ENCODE results near the gene SHANK1.

The SHANK1 gene

DNA sequence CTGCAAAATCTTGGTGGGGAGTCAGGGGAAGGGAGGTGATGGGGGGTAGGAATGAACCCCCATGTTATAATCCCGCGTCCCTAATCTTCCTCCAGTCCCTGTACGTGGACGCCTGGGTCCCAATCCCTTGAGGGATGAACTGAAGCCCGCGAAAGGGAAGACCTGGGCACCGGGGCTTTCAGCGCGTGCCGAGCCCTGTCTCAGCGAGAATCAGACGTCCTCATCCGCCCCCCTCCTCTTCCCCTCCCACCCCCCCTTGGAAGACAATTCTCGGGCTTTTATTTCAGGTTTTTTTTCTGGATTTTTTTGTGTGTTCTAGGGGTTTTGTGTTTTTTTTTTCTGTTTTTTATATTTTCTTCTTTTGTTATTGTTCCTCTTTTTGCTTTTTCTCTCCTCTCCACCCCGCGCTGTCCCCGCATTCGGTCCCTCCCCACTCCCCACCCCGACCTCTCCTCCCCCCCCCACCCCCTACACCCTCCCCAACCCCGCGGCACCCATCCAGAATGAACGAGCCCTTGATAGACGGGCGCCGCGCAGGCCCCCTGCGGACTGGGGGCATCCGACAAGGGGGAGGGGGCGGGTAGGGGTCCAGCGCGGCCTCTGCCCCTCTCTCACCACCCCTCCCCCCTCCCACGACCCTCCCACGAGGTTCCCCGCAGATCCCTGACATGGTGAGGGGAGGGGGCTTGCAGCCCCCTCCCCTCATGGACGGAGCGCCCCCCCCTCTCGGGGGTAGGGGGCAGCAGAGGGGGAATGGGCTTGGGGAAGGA is 60.1 kb downstream of the SHANK1 start:
- no peak for DNase-seq (ENCODE audit: low read depth)

DNA sequence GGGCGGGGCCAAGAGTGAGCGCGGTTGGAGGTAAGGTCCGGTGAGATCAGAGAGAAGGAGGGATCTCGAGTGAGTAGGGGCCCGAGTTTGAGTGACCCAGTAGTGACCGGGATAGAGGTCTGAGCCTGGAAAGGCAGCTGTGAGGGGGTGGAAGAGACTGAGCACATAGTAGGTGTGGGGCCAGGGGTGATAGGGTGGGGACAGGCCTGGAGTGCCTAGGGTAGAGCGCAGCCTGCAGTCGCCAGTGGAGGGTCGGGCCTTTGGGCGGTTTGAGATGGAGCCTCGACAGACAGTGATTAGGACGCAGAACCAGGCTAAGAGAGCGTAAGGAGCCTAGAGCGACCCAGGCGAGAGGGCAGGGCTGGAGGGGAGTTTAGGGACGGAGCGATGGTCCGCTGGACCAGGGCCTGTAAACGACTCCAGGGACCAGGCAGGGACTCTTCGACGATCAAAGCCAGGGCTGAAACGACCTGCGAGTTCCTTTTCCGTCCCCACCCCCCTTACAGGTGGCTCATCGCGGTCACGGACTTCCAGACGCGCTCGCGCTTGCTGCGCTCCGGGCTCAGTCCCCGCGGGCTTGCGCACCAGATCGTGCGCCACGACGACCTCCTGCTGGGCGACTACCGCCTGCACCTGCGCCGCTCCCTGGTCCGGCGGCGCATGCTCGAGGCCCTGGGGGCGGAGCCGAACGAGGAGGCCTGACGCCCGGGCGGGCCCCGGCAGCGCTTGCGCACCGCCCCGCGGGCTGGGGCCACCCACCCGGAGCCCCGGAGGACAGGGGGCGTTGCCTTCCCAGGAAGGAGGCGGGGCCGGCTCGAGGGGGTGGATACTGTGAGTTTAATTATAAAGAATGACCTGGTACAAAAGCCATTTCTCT is 60.9 kb downstream of the SHANK1 start:
- DNase-seq (ENCODE audit: low read depth) = no peak

DNA sequence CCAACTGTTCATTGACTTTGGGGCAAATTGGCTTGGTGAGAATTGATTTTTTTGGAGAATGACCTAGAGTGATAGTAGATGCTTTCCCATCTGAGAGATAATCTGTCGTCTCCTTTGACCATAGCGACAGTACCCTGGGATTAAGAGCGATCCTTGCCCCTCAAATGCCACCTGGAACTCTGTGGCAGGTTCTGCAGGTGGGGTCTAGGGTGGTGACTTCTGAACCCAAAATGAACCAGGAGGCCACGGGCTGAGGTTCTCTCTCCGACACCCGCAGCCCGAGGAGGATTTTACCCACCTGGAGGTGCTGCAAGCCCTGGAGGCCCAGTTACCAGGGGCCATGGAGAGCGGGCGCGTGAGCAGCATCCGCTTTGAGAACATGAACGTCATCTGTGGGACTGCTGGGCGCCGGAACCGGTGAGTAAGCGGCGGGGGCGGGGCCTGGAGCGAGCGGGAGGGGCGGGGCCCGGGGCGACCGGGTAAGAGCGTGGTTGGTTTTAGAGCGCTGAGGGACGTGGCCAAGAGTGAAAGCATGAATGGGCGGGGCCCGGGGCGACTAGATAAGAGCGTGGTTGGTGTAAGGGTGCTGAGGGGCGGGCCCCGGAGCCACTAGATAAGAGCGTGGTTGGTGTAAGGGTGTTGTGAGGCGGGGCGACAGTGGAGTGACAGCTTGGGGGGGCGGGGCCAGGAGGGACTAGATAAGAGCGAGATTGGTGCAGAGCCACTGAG is 61.7 kb downstream of the SHANK1 start:
- DNase-seq (ENCODE audit: low read depth) = peak; percentile 90

DNA sequence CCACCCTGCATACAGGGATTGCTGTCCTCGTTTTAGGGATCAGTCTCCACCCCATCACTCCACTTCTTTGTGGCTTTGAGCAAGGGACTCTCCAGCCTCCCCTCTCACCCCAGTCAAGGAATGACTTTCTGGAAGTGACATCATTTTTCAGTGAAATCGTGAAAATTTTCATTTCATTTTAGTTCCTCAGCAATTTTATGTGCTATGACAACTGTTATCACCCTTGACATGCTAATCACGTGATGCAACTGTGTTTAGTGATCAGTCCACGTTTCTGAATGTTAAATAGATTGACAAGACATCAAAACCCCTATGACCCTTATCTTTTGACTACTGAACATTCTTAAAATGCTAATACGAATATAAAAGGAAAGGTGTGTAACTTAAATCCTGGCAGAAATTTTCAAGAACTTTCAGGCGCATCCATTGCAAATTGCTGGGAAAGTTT is 62.4 kb downstream of the SHANK1 start:
- no peak for DNase-seq (ENCODE audit: low read depth)

DNA sequence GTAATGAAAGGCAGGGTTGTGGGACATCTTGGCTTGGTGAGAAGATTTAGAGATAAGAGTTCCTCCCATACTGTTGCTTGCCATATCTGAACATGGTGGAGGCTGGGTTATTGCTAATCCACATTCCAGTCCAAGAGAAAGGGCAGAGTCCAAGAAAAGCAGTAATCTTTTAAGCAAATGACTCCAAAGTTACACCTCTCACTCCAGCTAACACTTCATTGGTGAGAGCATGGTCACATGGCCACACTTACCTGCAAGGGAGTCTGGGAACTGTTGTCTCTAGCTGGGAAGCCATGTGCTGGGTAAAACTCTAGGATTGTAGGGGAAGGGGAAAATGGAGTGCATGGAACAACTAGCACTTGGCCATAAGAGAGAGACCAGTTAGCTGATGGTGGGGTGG is 64.7 kb downstream of the SHANK1 start:
- no peak for DNase-seq (ENCODE audit: low read depth)

DNA sequence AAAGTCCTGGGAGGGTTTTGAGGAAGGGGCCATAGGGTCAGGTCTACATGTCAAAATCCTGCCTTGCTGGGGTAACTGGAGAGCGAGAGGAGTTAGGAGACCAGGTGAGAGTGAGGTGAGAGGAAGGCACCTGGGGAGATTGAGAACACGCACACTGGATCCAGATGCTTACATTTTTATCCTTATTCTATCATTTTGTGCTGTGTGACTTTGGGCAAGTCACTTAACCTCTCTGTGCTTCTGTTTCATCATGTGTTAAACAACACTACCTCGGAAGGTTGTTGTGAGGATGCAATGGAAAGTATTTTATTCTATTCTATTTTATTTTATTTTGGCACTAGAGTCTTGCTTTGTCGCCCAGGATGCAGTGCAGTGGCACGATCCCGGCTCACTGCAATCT is 66.9 kb downstream of the SHANK1 start:
- no peak for DNase-seq (ENCODE audit: low read depth)

DNA sequence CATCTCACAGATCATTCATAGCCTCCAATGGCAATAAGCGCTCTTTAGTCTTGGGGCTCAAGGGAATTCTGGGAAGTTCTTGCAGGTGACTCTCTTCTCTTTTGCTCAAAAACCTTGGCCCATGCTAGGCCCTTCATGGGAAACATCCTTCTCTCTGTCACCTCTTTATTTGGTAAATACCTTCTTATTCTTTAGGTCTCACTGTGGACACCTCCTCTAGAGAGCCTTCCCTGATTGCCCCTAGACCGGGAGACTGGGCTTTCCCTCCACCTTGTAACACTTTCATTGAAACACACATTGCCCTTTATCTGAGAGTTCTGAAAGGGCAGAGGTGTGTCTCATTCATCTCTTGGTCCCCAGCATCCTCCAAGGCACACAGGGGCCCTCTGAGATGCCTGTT is 68.4 kb downstream of the SHANK1 start:
- DNase-seq (ENCODE audit: low read depth) = no peak

DNA sequence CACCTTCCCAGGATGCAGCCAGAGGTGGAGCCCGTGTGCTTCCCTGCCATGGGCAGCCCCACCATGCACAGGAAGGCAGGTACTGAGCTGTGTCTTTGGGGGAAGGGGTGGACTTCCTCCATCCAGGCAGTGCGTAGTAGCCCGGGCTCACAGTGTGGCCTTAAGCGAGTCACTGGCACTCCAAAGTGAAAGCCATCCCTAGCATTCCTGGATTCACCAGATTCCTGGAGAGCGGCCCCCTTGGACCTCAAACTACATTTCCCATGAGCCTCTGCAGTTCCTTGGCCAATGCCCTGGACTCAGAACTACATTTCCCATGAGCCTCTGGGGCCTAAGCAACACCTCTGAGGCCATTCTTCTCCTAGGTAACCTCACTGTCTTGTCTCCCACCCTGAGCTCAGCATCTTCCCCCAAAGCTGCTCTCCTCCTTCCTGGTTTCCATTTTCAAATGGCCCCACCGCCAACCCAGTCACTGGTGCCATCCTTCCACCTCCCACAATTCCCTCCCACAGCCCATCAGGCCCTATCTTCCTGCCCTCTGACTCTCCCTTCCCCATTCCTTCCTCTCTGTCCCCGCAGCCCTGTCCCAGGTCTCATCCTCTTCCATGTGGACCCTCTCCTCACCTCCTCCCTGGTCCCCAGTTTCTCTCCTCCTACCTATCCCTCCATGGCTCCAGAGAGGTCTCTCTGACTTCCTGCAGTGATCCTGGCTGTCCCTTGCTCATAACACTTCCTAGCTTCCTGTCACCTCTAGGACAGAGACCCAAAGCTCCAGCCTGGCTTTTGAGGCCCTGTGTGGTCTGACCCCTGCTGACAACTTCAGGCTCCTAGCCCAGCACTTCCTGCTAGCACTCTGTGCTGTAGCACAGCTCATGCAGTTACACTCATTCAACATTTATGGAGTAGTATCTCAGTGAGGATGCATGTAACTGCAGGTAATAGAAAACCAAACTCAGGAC is 69.9 kb downstream of the SHANK1 start, which contains the start of gene C19orf81:
C19orf81 (plus strand) TSS at position 13 of the 959 bp plus-strand sequence; CDS start at position 13, 0 bp downstream.
- DNase-seq (ENCODE audit: low read depth) = no peak

DNA sequence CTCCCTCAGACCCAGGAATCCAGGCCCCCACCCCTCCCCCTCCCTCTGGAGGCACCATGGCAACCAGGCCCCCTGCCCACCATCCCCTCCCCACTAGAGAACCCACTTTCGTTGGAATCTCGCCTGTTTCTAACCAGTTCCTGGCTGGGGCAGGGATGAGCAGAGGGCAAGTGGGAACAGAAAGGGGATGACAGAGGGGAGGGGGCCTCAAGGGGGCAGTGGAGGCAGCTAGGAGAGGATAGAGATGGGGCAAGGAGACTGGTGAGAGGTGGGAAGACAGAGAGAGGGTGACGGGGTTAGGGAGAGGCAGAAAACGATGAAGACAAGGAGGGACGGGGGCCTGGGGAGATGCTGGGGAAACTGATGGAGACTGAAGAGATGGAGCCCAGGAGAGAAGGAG is 70.9 kb downstream of the SHANK1 start:
- DNase-seq (ENCODE audit: low read depth) = no peak

DNA sequence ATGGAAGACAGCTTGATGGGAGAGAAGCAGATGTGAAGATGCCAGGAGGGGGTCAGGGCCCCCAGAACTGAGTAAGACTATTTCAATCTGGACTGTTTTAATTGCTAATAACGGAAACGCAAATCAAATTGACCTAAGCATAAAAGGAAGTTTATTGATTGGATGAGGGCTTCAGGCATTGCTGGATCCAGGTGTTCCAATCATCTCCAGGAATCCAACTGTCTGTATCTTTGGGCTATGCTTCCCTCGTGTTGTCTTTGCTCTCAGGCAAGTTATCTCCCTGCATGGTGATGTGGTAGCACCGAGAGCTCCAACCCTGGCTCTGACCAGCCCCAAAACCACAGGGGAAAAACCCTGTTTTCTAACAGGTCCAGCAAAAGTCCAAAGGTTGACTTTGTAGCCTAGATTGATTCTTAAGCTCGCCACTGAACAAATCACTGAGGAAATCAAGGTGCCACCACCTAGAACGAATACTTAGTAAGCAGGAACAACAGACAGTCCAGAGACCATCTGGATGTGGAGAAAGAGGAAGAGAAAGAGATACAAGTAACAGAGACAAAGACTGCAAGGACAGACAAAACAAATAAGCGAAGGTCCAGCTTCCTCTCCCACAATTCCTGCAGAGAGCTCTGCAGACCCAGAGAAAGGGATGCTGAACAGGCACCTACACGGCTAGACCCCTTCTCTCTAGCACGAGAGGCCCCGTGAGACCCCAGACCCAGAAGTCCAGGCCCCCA is 71.6 kb downstream of the SHANK1 start:
- no peak for DNase-seq (ENCODE audit: low read depth)

DNA sequence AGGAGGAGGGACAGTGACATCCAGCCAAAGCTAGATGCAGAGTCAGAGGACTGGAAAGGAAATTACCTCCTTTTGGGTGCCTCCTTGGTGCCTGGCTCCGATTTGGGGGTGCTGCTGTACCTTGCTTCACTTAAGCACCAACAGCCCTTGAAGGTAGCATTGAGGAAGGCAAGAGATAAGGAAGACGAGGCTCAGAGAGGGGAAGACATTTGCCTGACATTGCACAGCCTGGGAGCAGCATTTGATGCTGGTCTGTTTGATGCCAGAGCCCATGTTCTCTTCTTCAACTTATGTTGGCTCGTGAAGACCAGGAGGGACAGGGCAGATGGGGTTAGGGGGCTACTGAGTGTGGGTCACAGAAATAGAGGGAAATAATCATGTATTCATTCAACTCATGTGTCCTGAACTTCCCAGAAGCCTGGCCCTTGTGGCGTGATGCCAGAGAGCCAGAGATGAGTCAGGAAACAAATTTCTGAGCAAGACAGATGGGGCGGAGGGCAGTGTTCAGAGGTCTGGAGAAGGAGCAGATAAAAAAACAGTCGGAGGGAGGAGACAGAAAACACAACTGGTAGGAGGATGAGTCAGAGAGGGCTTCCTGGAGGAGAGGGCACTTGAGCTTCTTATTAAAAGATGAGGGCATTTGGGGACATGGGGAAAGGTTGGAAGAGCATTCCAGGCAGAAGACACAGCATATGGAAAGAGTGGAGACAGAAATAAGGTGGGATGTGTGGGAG is 73.4 kb downstream of the SHANK1 start:
- DNase-seq (ENCODE audit: low read depth) = peak; percentile 19

DNA sequence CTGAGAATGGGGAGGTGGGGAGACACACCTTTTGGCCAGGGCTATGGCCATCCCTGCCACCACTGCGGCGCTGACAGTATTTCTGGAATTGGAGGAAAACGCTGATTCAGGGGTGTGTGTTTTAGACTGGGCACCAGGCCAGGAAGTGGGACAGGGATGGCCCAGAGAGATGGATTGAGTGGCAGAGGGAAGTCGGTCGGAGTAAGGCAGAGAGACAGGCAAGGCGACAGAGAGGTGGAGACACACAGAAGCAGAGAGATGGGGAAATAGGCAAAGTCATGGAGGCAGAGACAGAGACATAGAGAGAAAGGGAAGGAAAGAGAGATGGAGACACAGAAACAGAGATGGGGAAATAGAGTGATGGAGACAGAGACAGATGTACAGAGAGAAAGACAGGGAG is 74.5 kb downstream of the SHANK1 start:
- DNase-seq (ENCODE audit: low read depth) = no peak

DNA sequence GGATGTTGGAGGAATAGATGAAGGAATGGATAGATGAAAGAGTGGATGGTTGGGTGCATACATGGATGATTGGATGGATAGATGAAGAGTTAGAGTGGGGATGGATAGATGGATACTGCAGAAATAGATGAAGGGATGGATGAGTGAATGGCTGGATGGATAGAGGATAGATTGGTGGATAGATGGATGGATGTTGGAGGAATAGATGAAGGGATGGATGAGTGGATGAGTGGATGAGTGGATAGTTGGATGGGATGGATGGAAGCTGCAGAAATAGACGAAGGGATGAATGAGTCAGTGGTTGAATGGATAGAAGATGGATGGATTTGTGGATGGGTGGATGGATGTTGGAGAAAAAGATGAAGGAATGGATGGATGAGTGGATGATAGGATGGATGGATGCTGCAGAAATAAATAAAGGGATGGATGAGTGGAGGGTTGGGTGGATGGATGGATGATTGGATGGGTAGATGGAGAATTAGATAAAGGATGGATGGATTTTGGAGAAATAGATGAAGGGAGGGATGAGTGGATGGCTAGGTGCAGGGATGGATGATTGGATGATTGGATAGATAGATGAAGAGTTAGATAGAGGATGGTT is 75.2 kb downstream of the SHANK1 start:
- no peak for DNase-seq (ENCODE audit: low read depth)

DNA sequence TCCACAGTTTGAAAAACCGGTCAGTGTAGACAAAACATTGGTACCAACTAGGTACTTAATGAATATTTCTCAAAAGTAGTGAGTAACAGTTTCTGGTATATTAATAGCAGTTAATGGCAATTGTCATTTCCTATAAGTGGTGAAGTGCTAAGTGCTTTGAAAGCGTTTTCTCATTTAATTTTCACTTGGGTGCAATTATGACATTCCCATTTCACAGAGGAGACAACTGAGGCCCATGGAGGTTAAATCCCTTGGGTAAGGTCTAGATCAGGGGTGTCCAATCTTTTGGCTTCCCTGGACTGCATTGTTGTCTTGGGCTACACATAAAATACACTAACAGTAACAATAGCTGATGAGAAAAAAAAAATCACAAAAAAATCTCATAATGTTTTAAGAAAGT is 79.2 kb downstream of the SHANK1 start:
- DNase-seq (ENCODE audit: low read depth) = no peak

DNA sequence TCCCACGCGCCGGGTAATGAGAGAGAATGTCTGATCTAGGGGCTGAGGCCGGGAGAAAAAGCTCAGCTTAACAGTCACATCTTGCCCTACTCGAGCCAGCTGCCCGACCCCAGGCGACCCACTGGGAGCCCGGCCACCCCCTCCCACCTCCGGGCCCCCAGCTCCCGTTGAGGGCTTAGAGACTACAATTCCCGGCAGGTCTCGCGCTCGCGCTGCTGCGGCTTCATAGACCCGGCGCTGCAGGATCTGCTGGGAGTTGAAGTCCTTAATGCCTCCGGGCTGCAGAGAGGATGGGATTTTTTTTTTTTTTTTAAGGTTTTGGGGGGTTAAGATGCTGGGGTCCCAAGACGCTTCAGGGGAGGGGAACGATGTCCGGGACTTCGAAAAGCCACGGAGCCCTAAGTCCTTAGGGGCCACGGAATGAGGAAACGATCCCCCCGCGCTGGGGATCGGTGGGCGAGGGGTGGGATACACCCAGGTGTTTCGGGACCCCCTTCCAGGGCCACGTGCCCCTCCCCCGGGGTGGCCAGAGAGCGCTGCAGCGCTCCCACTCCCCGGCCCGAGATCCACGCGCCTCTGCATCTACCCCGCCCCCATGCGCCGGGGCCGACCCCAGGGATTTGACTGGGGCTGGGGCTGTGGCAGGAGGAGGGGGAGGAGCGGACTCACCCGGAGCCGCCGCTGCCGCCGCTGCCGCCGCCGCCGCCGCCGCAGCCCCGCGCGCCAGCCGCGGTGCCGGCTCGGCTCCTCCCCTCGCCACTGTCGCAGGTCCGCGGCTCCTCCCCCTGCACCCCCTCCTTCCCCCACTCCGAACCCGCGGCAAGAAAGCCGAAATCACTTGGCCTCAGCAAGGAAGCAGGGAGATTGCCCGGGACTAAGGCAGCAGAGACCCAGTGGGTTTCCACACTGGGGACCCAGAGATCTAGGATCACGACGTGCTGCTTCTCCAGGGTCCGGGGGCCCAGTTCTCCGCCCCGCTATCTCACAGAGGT is 80.2 kb downstream of the SHANK1 start, which contains the start of gene SYT3:
SYT3 (minus strand) TSS at position 761 of the 992 bp plus-strand sequence. CDS start 2,470 bp downstream, outside the sequence.
- no peak for DNase-seq (ENCODE audit: low read depth)

DNA sequence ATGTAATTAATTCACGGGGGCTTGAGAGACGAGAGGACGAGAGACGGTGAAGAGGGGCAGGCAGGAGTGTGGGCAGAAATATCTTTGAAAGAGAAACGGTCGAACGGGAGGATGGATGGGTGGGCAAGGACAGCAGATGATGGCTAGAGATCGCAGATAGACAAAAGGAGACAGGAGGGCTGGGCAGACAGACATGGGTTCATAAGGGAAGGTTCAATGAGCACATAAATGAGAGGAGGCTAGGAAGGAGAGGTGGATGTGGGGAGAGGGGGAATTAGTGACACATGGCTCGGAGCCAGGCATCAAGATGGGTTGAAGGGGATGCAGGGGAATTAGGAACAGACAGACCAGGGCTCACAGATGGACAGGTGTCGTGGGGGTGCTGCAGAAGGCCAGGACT is 81.0 kb downstream of the SHANK1 start:
- no peak for DNase-seq (ENCODE audit: low read depth)

DNA sequence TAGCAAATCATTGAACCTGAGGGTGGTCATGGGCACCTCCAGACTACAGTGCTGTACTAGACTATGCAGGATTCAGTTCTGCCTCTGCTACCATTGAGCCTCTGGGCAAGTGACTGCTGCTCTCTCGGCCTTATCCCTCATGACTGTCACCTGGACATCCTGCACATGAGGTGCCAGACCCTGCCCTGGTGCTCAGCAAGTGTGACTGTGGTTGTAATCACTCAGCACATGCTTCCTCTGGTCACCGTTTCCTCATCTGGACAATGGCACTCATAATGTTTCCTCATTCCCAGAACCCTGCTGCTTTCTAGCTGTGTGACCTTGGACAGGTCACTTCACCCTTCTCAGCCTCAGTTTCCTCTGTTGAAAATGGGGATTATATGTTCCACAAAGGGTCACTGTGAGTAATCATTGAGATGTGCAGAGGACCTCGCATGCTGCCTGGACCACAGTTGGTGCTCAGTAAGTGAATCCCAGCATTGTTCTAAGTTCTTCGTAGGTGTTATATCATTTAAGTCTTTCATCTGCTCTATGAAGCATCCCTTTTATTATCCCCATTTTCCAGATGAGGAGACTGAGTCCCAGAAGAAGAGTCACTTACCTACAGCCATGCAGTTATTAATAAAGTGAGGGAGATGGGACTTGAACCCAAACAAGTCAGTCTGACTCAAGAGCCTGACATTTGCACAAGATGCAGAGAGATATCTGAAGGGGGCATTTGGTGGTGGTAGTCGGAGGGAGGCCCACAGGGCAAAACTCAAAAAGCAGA is 83.1 kb downstream of the SHANK1 start:
- DNase-seq (ENCODE audit: low read depth) = no peak
